GM23338 (cell line): Measurements from ENCODE around the gene CELA3B.
"Not testable (repeated sequence)": the region's sequence is repeated elsewhere in the genome, so short reads cannot be mapped to it uniquely, and the experiment has no call there.

Experiments
- CREB1 ChIP-seq: fragments of 250-450 bp; sonication (Bioruptor Pico); IDR thresholded peaks from 2 replicates; pipeline ENCODE4 v1.5.0; 2020; ENCODE audit warnings: low read depth, mild to moderate bottlenecking, moderate library complexity
- EZH2 ChIP-seq: fragments of 200-600 bp; sonication (generic); IDR thresholded peaks from one replicate; pipeline ENCODE4 v1.8.0; 2017; ENCODE audit warnings: antibody characterized with exemption, mild to moderate bottlenecking, low read depth; ENCODE audit not compliant: unreplicated experiment
- EZH2phosphoT487 ChIP-seq: fragments of 200-600 bp; sonication (generic); IDR thresholded peaks from one replicate; pipeline ENCODE4 v1.8.1; 2018; ENCODE audit warnings: antibody characterized with exemption; ENCODE audit not compliant: unreplicated experiment
- JUNB ChIP-seq: IDR thresholded peaks from one replicate; pipeline ENCODE4 v1.6.1; 2016; ENCODE audit warnings: antibody characterized with exemption; ENCODE audit not compliant: unreplicated experiment
- NANOG ChIP-seq: IDR thresholded peaks from 2 replicates; pipeline ENCODE4 v1.6.1; 2016; ENCODE audit warnings: antibody characterized with exemption, borderline replicate concordance
- POLR2AphosphoS5 ChIP-seq: IDR thresholded peaks from 2 replicates; pipeline ENCODE4 v1.6.1; 2016; ENCODE audit warnings: antibody characterized with exemption, low read depth
- STAT1 ChIP-seq: IDR thresholded peaks from one replicate; pipeline ENCODE4 v1.6.1; 2016; ENCODE audit warnings: antibody characterized with exemption; ENCODE audit not compliant: unreplicated experiment
- ZNF114 ChIP-seq: fragments of 250-450 bp; sonication (Bioruptor Pico); IDR thresholded peaks from 2 replicates; pipeline ENCODE4 v1.5.0; 2020; ENCODE audit warnings: mild to moderate bottlenecking, moderate library complexity
- ZNF331 ChIP-seq: fragments of 250-450 bp; sonication (Bioruptor Pico); IDR thresholded peaks from 2 replicates; pipeline ENCODE4 v1.5.0; 2020; ENCODE audit warnings: low read depth, mild to moderate bottlenecking, moderate library complexity
- TF ChIP-seq, protein P1 (sequence below), 2 experiments: fragments of 200-600 bp in 1 of 2; sonication (generic) in 1 of 2; conservative IDR thresholded peaks; 2 replicates each; pipeline versions ENCODE4 v1.5.1 to v1.6.1; 2016 to 2017; ENCODE audit warnings: antibody characterized with exemption in 2 of 2, low read depth in 2 of 2, mild to moderate bottlenecking in 2 of 2, moderate library complexity in 1 of 2
- TF ChIP-seq, protein P2 (sequence below): IDR thresholded peaks from one replicate; pipeline ENCODE4 v1.6.1; 2018; ENCODE audit warnings: antibody characterized with exemption; ENCODE audit not compliant: unreplicated experiment
- TF ChIP-seq, protein P3 (sequence below): IDR thresholded peaks from 2 replicates; pipeline ENCODE4 v1.6.1; 2016; ENCODE audit warnings: antibody characterized with exemption
- TF ChIP-seq, protein P4 (sequence below): fragments of 250-450 bp; sonication (Bioruptor Pico); IDR thresholded peaks from 2 replicates; pipeline ENCODE4 v1.5.0; 2020; ENCODE audit warnings: mild to moderate bottlenecking, moderate library complexity

DNA sequence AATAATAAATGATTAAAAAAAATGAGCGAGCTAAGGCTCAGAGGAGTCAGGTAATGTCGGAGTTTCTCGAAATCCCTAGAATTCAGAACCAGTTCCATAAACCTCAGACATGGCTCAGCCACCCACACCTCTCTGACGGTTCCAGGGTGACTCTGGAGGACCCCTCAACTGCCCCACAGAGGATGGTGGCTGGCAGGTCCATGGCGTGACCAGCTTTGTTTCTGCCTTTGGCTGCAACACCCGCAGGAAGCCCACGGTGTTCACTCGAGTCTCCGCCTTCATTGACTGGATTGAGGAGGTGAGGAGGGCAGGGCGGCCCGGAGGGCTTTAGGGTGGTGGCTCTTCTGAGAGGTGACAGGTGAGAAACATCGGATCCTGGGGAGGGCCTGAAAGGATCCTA, 9.6 kb downstream of the CELA3B start:
- TF ChIP-seq, protein P1, sequence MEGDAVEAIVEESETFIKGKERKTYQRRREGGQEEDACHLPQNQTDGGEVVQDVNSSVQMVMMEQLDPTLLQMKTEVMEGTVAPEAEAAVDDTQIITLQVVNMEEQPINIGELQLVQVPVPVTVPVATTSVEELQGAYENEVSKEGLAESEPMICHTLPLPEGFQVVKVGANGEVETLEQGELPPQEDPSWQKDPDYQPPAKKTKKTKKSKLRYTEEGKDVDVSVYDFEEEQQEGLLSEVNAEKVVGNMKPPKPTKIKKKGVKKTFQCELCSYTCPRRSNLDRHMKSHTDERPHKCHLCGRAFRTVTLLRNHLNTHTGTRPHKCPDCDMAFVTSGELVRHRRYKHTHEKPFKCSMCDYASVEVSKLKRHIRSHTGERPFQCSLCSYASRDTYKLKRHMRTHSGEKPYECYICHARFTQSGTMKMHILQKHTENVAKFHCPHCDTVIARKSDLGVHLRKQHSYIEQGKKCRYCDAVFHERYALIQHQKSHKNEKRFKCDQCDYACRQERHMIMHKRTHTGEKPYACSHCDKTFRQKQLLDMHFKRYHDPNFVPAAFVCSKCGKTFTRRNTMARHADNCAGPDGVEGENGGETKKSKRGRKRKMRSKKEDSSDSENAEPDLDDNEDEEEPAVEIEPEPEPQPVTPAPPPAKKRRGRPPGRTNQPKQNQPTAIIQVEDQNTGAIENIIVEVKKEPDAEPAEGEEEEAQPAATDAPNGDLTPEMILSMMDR (conservative IDR thresholded peaks at IDR 0.05; ENCODE audit: low read depth in 2 of 2) = not testable (repeated sequence)
- not testable (repeated sequence) for TF ChIP-seq EZH2; JUNB; EZH2phosphoT487; NANOG; POLR2AphosphoS5; ZNF114 (CRISPR knock-in tag); CREB1 (CRISPR knock-in tag); ZNF331 (CRISPR knock-in tag); STAT1
- TF ChIP-seq, protein P2, sequence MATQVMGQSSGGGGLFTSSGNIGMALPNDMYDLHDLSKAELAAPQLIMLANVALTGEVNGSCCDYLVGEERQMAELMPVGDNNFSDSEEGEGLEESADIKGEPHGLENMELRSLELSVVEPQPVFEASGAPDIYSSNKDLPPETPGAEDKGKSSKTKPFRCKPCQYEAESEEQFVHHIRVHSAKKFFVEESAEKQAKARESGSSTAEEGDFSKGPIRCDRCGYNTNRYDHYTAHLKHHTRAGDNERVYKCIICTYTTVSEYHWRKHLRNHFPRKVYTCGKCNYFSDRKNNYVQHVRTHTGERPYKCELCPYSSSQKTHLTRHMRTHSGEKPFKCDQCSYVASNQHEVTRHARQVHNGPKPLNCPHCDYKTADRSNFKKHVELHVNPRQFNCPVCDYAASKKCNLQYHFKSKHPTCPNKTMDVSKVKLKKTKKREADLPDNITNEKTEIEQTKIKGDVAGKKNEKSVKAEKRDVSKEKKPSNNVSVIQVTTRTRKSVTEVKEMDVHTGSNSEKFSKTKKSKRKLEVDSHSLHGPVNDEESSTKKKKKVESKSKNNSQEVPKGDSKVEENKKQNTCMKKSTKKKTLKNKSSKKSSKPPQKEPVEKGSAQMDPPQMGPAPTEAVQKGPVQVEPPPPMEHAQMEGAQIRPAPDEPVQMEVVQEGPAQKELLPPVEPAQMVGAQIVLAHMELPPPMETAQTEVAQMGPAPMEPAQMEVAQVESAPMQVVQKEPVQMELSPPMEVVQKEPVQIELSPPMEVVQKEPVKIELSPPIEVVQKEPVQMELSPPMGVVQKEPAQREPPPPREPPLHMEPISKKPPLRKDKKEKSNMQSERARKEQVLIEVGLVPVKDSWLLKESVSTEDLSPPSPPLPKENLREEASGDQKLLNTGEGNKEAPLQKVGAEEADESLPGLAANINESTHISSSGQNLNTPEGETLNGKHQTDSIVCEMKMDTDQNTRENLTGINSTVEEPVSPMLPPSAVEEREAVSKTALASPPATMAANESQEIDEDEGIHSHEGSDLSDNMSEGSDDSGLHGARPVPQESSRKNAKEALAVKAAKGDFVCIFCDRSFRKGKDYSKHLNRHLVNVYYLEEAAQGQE = not testable (repeated sequence)
- TF ChIP-seq, protein P3, sequence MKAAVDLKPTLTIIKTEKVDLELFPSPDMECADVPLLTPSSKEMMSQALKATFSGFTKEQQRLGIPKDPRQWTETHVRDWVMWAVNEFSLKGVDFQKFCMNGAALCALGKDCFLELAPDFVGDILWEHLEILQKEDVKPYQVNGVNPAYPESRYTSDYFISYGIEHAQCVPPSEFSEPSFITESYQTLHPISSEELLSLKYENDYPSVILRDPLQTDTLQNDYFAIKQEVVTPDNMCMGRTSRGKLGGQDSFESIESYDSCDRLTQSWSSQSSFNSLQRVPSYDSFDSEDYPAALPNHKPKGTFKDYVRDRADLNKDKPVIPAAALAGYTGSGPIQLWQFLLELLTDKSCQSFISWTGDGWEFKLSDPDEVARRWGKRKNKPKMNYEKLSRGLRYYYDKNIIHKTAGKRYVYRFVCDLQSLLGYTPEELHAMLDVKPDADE = not testable (repeated sequence)
- TF ChIP-seq, protein P4, sequence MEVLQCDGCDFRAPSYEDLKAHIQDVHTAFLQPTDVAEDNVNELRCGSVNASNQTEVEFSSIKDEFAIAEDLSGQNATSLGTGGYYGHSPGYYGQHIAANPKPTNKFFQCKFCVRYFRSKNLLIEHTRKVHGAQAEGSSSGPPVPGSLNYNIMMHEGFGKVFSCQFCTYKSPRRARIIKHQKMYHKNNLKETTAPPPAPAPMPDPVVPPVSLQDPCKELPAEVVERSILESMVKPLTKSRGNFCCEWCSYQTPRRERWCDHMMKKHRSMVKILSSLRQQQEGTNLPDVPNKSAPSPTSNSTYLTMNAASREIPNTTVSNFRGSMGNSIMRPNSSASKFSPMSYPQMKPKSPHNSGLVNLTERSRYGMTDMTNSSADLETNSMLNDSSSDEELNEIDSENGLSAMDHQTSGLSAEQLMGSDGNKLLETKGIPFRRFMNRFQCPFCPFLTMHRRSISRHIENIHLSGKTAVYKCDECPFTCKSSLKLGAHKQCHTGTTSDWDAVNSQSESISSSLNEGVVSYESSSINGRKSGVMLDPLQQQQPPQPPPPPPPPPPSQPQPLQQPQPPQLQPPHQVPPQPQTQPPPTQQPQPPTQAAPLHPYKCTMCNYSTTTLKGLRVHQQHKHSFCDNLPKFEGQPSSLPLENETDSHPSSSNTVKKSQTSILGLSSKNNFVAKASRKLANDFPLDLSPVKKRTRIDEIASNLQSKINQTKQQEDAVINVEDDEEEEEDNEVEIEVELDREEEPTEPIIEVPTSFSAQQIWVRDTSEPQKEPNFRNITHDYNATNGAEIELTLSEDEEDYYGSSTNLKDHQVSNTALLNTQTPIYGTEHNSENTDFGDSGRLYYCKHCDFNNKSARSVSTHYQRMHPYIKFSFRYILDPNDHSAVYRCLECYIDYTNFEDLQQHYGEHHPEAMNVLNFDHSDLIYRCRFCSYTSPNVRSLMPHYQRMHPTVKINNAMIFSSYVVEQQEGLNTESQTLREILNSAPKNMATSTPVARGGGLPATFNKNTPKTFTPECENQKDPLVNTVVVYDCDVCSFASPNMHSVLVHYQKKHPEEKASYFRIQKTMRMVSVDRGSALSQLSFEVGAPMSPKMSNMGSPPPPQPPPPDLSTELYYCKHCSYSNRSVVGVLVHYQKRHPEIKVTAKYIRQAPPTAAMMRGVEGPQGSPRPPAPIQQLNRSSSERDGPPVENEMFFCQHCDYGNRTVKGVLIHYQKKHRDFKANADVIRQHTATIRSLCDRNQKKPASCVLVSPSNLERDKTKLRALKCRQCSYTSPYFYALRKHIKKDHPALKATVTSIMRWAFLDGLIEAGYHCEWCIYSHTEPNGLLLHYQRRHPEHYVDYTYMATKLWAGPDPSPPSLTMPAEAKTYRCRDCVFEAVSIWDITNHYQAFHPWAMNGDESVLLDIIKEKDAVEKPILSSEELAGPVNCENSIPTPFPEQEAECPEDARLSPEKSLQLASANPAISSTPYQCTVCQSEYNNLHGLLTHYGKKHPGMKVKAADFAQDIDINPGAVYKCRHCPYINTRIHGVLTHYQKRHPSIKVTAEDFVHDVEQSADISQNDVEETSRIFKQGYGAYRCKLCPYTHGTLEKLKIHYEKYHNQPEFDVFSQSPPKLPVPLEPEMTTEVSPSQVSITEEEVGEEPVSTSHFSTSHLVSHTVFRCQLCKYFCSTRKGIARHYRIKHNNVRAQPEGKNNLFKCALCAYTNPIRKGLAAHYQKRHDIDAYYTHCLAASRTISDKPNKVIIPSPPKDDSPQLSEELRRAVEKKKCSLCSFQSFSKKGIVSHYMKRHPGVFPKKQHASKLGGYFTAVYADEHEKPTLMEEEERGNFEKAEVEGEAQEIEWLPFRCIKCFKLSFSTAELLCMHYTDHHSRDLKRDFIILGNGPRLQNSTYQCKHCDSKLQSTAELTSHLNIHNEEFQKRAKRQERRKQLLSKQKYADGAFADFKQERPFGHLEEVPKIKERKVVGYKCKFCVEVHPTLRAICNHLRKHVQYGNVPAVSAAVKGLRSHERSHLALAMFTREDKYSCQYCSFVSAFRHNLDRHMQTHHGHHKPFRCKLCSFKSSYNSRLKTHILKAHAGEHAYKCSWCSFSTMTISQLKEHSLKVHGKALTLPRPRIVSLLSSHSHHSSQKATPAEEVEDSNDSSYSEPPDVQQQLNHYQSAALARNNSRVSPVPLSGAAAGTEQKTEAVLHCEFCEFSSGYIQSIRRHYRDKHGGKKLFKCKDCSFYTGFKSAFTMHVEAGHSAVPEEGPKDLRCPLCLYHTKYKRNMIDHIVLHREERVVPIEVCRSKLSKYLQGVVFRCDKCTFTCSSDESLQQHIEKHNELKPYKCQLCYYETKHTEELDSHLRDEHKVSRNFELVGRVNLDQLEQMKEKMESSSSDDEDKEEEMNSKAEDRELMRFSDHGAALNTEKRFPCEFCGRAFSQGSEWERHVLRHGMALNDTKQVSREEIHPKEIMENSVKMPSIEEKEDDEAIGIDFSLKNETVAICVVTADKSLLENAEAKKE (CRISPR knock-in tag) = not testable (repeated sequence)
